H9 (cell line): ENCODE measurements around the gene PSMD10. TPM values are rescaled to one million over a fixed set of nuclear protein-coding genes. Genes with fewer than 3 reads are reported as not detected.

Experiments used
- DNase-seq: peaks from one replicate; pipeline ENCODE4 v3.0.0-alpha.2; 2017
- H2AFZ ChIP-seq: one replicate; pipeline ENCODE4 v1.6.1; 2013; ENCODE audit warnings: mild to moderate bottlenecking, low read length, control low read depth, moderate library complexity
- H2AK5ac ChIP-seq: 2 replicates; pipeline ENCODE4 v1.6.1; 2013; ENCODE audit warnings: low read length, control low read depth, mixed read lengths; ENCODE audit not compliant: insufficient read length
- H2BK120ac ChIP-seq: one replicate; pipeline ENCODE4 v1.6.1; 2013; ENCODE audit warnings: low read depth, mild to moderate bottlenecking, low read length, control low read depth, inconsistent platforms; ENCODE audit not compliant: poor library complexity, severe bottlenecking
- H2BK12ac ChIP-seq: 2 replicates; pipeline ENCODE4 v1.6.1; 2013; ENCODE audit warnings: low read length, control low read depth, mixed read lengths, low read depth; ENCODE audit not compliant: insufficient read length
- H2BK15ac ChIP-seq: 2 replicates; pipeline ENCODE4 v1.6.1; 2013; ENCODE audit warnings: low read depth, low read length, control low read depth
- H2BK20ac ChIP-seq: one replicate; pipeline ENCODE4 v1.6.1; 2013; ENCODE audit warnings: low read depth, mild to moderate bottlenecking, low read length, control low read depth, inconsistent platforms; ENCODE audit not compliant: poor library complexity, severe bottlenecking
- H2BK5ac ChIP-seq: 2 replicates; pipeline ENCODE4 v1.6.1; 2013; ENCODE audit warnings: low read length, control low read depth, mixed read lengths; ENCODE audit not compliant: insufficient read length
- H3K14ac ChIP-seq: 2 replicates; pipeline ENCODE4 v1.6.1; 2013; ENCODE audit warnings: low read length, control low read depth; ENCODE audit not compliant: insufficient read depth
- H3K18ac ChIP-seq: 2 replicates; pipeline ENCODE4 v1.6.1; 2013; ENCODE audit warnings: low read depth, mild to moderate bottlenecking, mixed read lengths, low read length, control low read depth; ENCODE audit not compliant: insufficient read length
- H3K23ac ChIP-seq: 2 replicates; pipeline ENCODE4 v1.6.1; 2013; ENCODE audit warnings: low read length, control low read depth, mixed read lengths, low read depth; ENCODE audit not compliant: insufficient read length
- H3K23me2 ChIP-seq: 2 replicates; pipeline ENCODE4 v1.6.1; 2013; ENCODE audit warnings: low read depth, mild to moderate bottlenecking, mixed read lengths, low read length, control low read depth; ENCODE audit not compliant: insufficient read length, poor library complexity, severe bottlenecking
- H3K27ac ChIP-seq: 2 replicates; pipeline ENCODE4 v1.5.1; 2013; ENCODE audit warnings: low read length, control low read depth, mixed read lengths, low read depth; ENCODE audit not compliant: insufficient read length
- H3K27me3 ChIP-seq: 2 replicates; pipeline ENCODE4 v1.6.1; 2013; ENCODE audit warnings: low read length, control low read depth, inconsistent platforms; ENCODE audit not compliant: insufficient read depth
- H3K4ac ChIP-seq: 2 replicates; pipeline ENCODE4 v1.6.1; 2013; ENCODE audit warnings: low read depth, mild to moderate bottlenecking, control low read depth, inconsistent platforms, low read length, moderate library complexity
- H3K4me1 ChIP-seq: 2 replicates; pipeline ENCODE4 v1.6.1; 2013; ENCODE audit warnings: low read length, control low read depth, inconsistent platforms; ENCODE audit not compliant: insufficient read depth
- H3K4me2 ChIP-seq: 2 replicates; pipeline ENCODE4 v1.6.1; 2013; ENCODE audit warnings: low read length, control low read depth, mixed read lengths; ENCODE audit not compliant: insufficient read length, insufficient read depth
- H3K56ac ChIP-seq: 2 replicates; pipeline ENCODE4 v1.6.1; 2013; ENCODE audit warnings: low read depth, mild to moderate bottlenecking, mixed read lengths, low read length, control low read depth; ENCODE audit not compliant: insufficient read length
- H3K79me1 ChIP-seq: 2 replicates; pipeline ENCODE4 v1.6.1; 2013; ENCODE audit warnings: low read depth, mild to moderate bottlenecking, moderate library complexity, low read length, control low read depth, inconsistent platforms; ENCODE audit not compliant: insufficient read depth, poor library complexity, severe bottlenecking
- H3K79me2 ChIP-seq: 2 replicates; pipeline ENCODE4 v1.6.1; 2013; ENCODE audit warnings: low read length, control low read depth, inconsistent platforms; ENCODE audit not compliant: insufficient read depth
- H3K9ac ChIP-seq: 2 replicates; pipeline ENCODE4 v1.6.1; 2013; ENCODE audit warnings: low read length, control low read depth, mixed read lengths; ENCODE audit not compliant: insufficient read length; ENCODE audit errors: extremely low read depth
- H3K9me3 ChIP-seq: one replicate; pipeline ENCODE4 v1.6.1; 2013; ENCODE audit warnings: low read depth, low read length, inconsistent platforms; ENCODE audit not compliant: control insufficient read depth
- H3T11ph ChIP-seq: one replicate; pipeline ENCODE4 v1.6.1; 2013; ENCODE audit warnings: mild to moderate bottlenecking, low read length, control low read depth, inconsistent platforms
- H4K20me1 ChIP-seq: one replicate; pipeline ENCODE4 v1.6.1; 2013; ENCODE audit not compliant: control insufficient read depth, insufficient read length, insufficient read depth
- H4K5ac ChIP-seq: 2 replicates; pipeline ENCODE4 v1.6.1; 2013; ENCODE audit warnings: low read depth, mild to moderate bottlenecking, mixed read lengths, low read length, control low read depth; ENCODE audit not compliant: insufficient read length
- H4K8ac ChIP-seq: replicated peaks from 2 replicates; pipeline ENCODE4 v1.6.1; 2013; ENCODE audit warnings: low read length, control low read depth, mixed read lengths, low read depth; ENCODE audit not compliant: insufficient read length
- H4K91ac ChIP-seq: 2 replicates; pipeline ENCODE4 v1.6.1; 2013; ENCODE audit warnings: low read depth, mild to moderate bottlenecking, moderate library complexity, mixed read lengths, low read length, control low read depth; ENCODE audit not compliant: insufficient read length
- H3K27ac Mint-ChIP-seq, 3 experiments: 2 replicates in 2 of 3; 3 replicates in 1 of 3; pipeline ENCODE4 v1.8.0; 2020 to 2021; ENCODE audit warnings: mixed read lengths in 3 of 3, mild to moderate bottlenecking in 1 of 3, moderate library complexity in 1 of 3
- H3K27me3 Mint-ChIP-seq: 2 replicates; pipeline ENCODE4 v1.8.0; 2021; ENCODE audit warnings: low read depth, mild to moderate bottlenecking, moderate library complexity, mixed read lengths
- H3K36me3 Mint-ChIP-seq, 3 experiments: 2 replicates in 2 of 3; 3 replicates in 1 of 3; pipeline ENCODE4 v1.8.0; 2020 to 2021; ENCODE audit warnings: low read depth in 3 of 3, mixed read lengths in 3 of 3; ENCODE audit not compliant: insufficient read depth in 1 of 3
- H3K4me1 Mint-ChIP-seq, 2 experiments: 2 replicates each; pipeline ENCODE4 v1.8.0; 2020; ENCODE audit warnings: mixed read lengths in 2 of 2
- H3K4me3 Mint-ChIP-seq, 2 experiments: 2 replicates in 1 of 2; 3 replicates in 1 of 2; pipeline ENCODE4 v1.8.0; 2020 to 2021; ENCODE audit warnings: mild to moderate bottlenecking in 2 of 2, mixed read lengths in 2 of 2, moderate library complexity in 1 of 2
- H3K9me3 Mint-ChIP-seq, 2 experiments: 2 replicates in 1 of 2; 3 replicates in 1 of 2; pipeline ENCODE4 v1.8.0; 2020; ENCODE audit warnings: mild to moderate bottlenecking in 2 of 2, mixed read lengths in 2 of 2, moderate library complexity in 1 of 2
- WGBS: extraction: QIAGEN DNeasy Blood & Tissue Kit; methylation state at CpG from one replicate; pipeline ENCODE4 v1.1.7; 2013; ENCODE audit warnings: missing lambda C conversion rate, low lambda C conversion rate, mixed read lengths; ENCODE audit not compliant: insufficient read length; ENCODE audit errors: extremely low coverage; 5-methylcytosine and 5-hydroxymethylcytosine counted together
- total RNA-seq: library from RNA; stranded (reverse); gene quantifications from 2 replicates; pipeline ENCODE4 v1.2.1, GENCODE V29; 2021
- TF ChIP-seq, protein P1 (sequence below): fragments of 200-600 bp; sonication (generic); conservative IDR thresholded peaks from 3 replicates; pipeline ENCODE4 v1.8.0; 2021; ENCODE audit warnings: antibody characterized with exemption, mild to moderate bottlenecking

The PSMD10 gene
- total RNA-seq, 1 experiment from 2014 or later: 93.9 TPM

DNA sequence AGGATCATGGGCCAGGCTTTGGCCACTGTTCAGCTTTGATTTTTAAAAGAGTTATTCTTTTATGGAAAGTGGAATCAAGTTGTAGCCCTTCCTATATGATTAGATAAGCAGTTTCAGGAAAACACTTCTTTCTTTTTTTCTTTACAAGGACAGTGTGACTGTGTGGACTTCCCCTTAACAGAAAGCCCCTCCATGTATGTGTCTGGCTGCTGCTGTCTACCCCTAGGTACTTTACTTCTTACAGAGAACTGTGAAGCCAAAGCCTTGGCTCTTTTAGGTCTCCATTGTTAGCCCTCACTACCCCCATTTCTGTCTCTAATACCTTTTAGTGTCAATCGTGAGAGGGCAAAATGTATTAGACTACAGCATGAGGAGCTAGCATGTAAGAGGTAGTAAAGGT is 27.3 kb downstream of the PSMD10 start:
- Mint-ChIP-seq H3K4me3 (no peak overlapping the region), H3K36me3 (0 out of 7 replicates have a peak, but pooled peaks cover 0 to 4% (median 0%) of the 10 kb centered on the region in 3 experiments), H3K27me3 (peaks cover 2% of the 10 kb centered on the region), H3K4me1 (peaks cover 13 to 37% of the 10 kb centered on the region in 2 experiments), H3K9me3 (peaks cover 0 to 6% of the 10 kb centered on the region in 2 experiments; a peak in 2 of 5 replicates), H3K27ac (no peak overlapping the region)
- Histone ChIP-seq H3K4me1 (no peaks in the 10 kb centered on the region), H3K18ac (no peak overlapping the region), H2AFZ (no peak overlapping the region), H3K4me2 (no peak overlapping the region), H3K14ac (no peak overlapping the region), H3K9me3 (no peaks in the 10 kb centered on the region), H3K79me2 (no peaks in the 10 kb centered on the region), H2BK15ac (no peak overlapping the region), H4K91ac (no peak overlapping the region), H3K23ac (no peak overlapping the region), H2BK5ac (no peak overlapping the region), H2BK20ac (no peak overlapping the region), H3K56ac (no peak overlapping the region), H2BK120ac (no peak overlapping the region), H3K4ac (no peak overlapping the region), H2AK5ac (no peak overlapping the region), H3K79me1 (no peaks in the 10 kb centered on the region), H4K20me1 (no peaks in the 10 kb centered on the region), H2BK12ac (no peak overlapping the region), H3K27ac (no peak overlapping the region), H4K8ac (no peak overlapping the region), H3T11ph (no peak overlapping the region), H3K27me3 (no peaks in the 10 kb centered on the region), H3K23me2 (no peaks in the 10 kb centered on the region), H3K9ac (no peak overlapping the region), H4K5ac (no peak overlapping the region)
- no peak for DNase-seq
- WGBS: no CpG with 5 or more reads among the region's 1 CpG
- TF ChIP-seq, protein P1, sequence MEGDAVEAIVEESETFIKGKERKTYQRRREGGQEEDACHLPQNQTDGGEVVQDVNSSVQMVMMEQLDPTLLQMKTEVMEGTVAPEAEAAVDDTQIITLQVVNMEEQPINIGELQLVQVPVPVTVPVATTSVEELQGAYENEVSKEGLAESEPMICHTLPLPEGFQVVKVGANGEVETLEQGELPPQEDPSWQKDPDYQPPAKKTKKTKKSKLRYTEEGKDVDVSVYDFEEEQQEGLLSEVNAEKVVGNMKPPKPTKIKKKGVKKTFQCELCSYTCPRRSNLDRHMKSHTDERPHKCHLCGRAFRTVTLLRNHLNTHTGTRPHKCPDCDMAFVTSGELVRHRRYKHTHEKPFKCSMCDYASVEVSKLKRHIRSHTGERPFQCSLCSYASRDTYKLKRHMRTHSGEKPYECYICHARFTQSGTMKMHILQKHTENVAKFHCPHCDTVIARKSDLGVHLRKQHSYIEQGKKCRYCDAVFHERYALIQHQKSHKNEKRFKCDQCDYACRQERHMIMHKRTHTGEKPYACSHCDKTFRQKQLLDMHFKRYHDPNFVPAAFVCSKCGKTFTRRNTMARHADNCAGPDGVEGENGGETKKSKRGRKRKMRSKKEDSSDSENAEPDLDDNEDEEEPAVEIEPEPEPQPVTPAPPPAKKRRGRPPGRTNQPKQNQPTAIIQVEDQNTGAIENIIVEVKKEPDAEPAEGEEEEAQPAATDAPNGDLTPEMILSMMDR: no peak
